Activated CD8-positive, alpha-beta memory T cell treated with anti-CD3 and anti-CD28 coated beads for 4 hours (primary cell): ENCODE measurements around the gene TRIM69.
A peak's percentile ranks its signal among the peaks of the same experiment; 100 is the strongest.
"Not testable (repeated sequence)": the region's sequence is repeated elsewhere in the genome, so short reads cannot be mapped to it uniquely, and the experiment has no call there.

ENCODE experiments used
- DNase-seq, 2 donors: peaks; one replicate each; pipeline ENCODE4 v3.0.0-alpha.2; 2020; ENCODE audit warnings: low read depth in 2 of 2

TRIM69 gene

GRCh38 chr15:44743454-44743853 is 7.1 kb downstream of the TRIM69 start:
- DNase-seq, result not testable (repeated sequence)

- DNase-seq, result no peak
Measured at GRCh38 chr15:44753345-44753744, 17.0 kb downstream of the TRIM69 start.

- no peak for DNase-seq
Measured at GRCh38 chr15:44763187-44763586, 26.9 kb downstream of the TRIM69 start.

- DNase-seq, result no peak
Measured at GRCh38 chr15:44763848-44764247, 27.5 kb downstream of the TRIM69 start.

GRCh38 chr15:44765036-44765435 is 28.7 kb downstream of the TRIM69 start:
- no peak for DNase-seq

- DNase-seq, result no peak
Measured at GRCh38 chr15:44769521-44769920, 33.2 kb downstream of the TRIM69 start.

- DNase-seq, result not testable (repeated sequence)
Measured at GRCh38 chr15:44770715-44771114, 34.4 kb downstream of the TRIM69 start.

GRCh38 chr15:44775953-44776352 is 39.6 kb downstream of the TRIM69 start:
- no peak for DNase-seq

GRCh38 chr15:44779761-44780160 is 43.4 kb downstream of the TRIM69 start:
- DNase-seq, result no peak

GRCh38 chr15:44780608-44781007 is 44.3 kb downstream of the TRIM69 start:
- no peak for DNase-seq

- no peak for DNase-seq
Measured at GRCh38 chr15:44781128-44781810, 44.9 kb downstream of the TRIM69 start.

GRCh38 chr15:44782516-44782915 is 46.2 kb downstream of the TRIM69 start:
- DNase-seq, result no peak

GRCh38 chr15:44784918-44785274 is 48.6 kb downstream of the TRIM69 start:
- not testable (repeated sequence) for DNase-seq

GRCh38 chr15:44788748-44789147 is 52.4 kb downstream of the TRIM69 start:
- peak in 1 of 2 donors; percentile 25 for DNase-seq

GRCh38 chr15:44790215-44790614 is 53.9 kb downstream of the TRIM69 start:
- no peak for DNase-seq

- DNase-seq, result no peak
Measured at GRCh38 chr15:44790656-44791055, 54.3 kb downstream of the TRIM69 start.

- no peak for DNase-seq
Measured at GRCh38 chr15:44792715-44793114, 56.4 kb downstream of the TRIM69 start.

- DNase-seq, result no peak
Measured at GRCh38 chr15:44794072-44794471, 57.7 kb downstream of the TRIM69 start.

- no peak for DNase-seq
Measured at GRCh38 chr15:44796508-44796907, 60.2 kb downstream of the TRIM69 start.

GRCh38 chr15:44798826-44799225 is 62.5 kb downstream of the TRIM69 start:
- no peak for DNase-seq

- no peak for DNase-seq
Measured at GRCh38 chr15:44801364-44801763, 65.0 kb downstream of the TRIM69 start.

- no peak for DNase-seq
Measured at GRCh38 chr15:44801797-44802196, 65.5 kb downstream of the TRIM69 start.

GRCh38 chr15:44802336-44802735 is 66.0 kb downstream of the TRIM69 start:
- DNase-seq, result no peak
